GM18870 (cell line): ENCODE results near the gene ITIH6.

Experiments
- ATAC-seq: cut with Tn5 transposase; IDR thresholded peaks from one replicate; pipeline ENCODE4 v1.9.1; 2021; ENCODE audit warnings: moderate library complexity; ENCODE audit not compliant: unreplicated experiment

Gene ITIH6

GRCh38 chrX:54715621-54716020 lies 82.4 kb downstream of the ITIH6 start:
- ATAC-seq: no peak

DNA sequence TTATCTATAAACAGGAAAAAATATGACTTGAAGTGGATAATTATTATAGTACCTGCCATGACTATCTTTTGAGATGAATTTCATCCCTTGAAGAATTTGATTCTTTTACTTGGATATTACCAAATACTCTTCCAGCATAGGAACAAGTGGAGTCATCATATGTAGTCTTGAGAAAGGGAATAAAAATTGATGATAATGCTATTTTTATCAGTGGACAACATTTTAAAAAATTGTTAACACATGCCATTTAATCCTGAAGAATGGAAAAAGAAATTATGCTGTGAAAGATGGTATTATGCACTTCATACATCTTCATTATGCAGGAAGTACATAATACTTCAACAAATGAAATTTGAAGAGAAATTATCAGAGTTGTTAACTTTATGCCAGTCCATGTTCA lies 83.6 kb downstream of the ITIH6 start:
- no peak for ATAC-seq

DNA sequence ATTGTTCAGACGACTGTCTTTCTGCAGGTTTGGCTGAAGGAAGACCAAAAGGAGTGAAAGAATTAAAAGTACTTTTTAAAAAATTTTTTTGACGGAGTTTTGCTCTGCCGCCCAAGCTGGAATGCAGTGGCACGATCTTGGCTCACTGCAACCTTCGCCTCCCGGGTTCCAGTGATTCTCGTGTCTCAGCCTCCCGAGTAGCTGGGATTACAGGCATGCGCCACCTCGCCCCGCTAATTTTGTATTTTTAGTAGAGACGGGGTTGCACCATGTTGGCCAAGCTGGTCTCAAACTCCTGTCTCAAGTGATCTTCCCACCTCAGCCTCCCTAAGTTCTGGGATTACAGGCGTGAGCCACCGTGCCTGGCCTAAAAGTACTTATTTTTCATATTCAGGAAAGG lies 86.3 kb downstream of the ITIH6 start:
- no peak for ATAC-seq

DNA sequence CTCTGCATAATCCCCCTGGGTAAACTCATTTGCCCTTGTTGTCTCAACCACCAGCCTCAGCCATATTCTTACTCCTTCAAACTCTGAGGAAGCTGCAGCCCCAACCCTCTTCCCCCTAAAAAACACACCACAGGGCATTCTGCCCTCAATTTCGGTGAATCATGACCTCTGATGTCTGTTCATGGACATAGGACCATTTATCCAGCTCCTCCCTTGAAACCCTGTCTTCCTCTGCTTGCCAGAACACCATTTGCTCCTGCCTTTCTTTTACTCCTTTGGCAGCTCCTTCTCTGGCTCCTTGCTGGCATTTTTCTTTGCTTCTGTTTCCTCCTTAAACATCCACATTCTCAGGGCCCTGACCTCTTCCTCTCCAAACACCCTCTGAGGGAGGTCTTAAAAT lies 87.1 kb downstream of the ITIH6 start:
- ATAC-seq: no peak

DNA sequence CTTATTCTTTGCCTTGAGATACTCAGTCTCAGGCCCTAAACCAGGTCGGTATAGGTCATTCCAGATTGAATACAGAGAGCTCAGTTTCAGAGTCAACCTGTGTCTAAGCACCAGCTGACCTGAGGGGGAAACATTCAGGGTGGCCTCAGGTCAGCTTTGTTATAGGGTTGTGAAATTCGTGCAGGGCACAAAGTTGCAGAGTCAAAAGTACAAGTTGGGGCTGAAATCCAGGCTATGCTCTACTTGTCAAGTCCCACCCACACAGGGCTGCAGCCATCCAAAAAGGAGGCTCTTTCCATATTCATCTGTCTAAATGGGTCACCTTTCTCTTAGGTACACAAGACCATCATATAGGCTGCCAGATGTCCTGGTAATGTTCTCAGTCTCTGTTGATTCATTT lies 89.7 kb downstream of the ITIH6 start:
- ATAC-seq: no peak
